ENCODE measurements around the gene TMEM144.
A peak's percentile ranks its signal among the peaks of the same experiment; 100 is the strongest.

Gene TMEM144

DNA sequence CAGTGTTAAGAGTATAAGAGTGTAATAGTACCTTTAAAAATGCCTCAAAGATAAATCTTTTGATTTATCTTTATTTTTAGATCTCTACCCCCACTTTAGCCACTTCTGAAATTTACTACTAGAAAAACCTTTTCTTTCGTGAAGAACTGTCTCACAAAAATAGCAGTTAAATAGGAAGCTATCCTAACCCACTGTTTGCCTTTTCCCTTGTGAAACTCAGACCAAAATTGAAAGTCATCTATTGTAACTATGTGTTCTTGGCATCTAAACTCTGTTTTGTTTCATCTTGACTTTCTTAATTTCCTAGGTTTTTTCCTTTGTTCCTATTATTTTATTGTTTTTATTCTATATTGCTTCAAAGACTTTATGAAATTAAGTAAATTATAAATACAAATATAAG lies 7.8 kb upstream of the TMEM144 start:
- no peak overlapping the region for H3K4me3 ChIP-seq (ENCODE audit: insufficient read depth in 1 of 2, low read depth in 1 of 2, low read length in 2 of 2)
- H3K23ac ChIP-seq (ENCODE audit: low read length in 2 of 2) = no peak overlapping the region
- H4K8ac ChIP-seq (ENCODE audit: low read length) = no peak overlapping the region
- H2BK12ac ChIP-seq (ENCODE audit: low read length in 2 of 2) = no peak overlapping the region
- H3K9ac ChIP-seq (ENCODE audit: low read length) = no peak overlapping the region
- no peak overlapping the region for H3K18ac ChIP-seq (ENCODE audit: low read depth in 1 of 2, low read length in 2 of 2)
- 88% methylated on average over 1 of the region's 1 CpG for WGBS
- no peak overlapping the region for H4K91ac ChIP-seq (ENCODE audit: low read length)
- no peaks in the 10 kb centered on the region for H3K27me3 ChIP-seq (ENCODE audit: control insufficient read depth in 1 of 2, insufficient read depth in 1 of 2, low read length in 2 of 2)
- no peak overlapping the region for H2BK120ac ChIP-seq (ENCODE audit: low read depth, low read length)
- no peaks in the 10 kb centered on the region for H3K36me3 ChIP-seq (ENCODE audit: control insufficient read depth in 1 of 2, insufficient read depth in 2 of 2, low read depth in 1 of 2, low read length in 2 of 2)
- H2AK5ac ChIP-seq (ENCODE audit: low read length, severe bottlenecking) = no peak overlapping the region
- H3K79me1 ChIP-seq (replicated peaks; ENCODE audit: low read length, poor library complexity, severe bottlenecking) = no peaks in the 10 kb centered on the region
- H3K14ac ChIP-seq (ENCODE audit: low read length in 2 of 2) = no peak overlapping the region
- no peak overlapping the region for H3K27ac ChIP-seq (ENCODE audit: low read length, poor library complexity, severe bottlenecking)
- DNase-seq = no peak
- H2BK15ac ChIP-seq (ENCODE audit: low read depth, poor library complexity, severe bottlenecking) = no peak overlapping the region
- no peak overlapping the region for H3K4me2 ChIP-seq (ENCODE audit: low read length, poor library complexity, severe bottlenecking)
- no peak overlapping the region for H2BK5ac ChIP-seq (ENCODE audit: low read depth, low read length, poor library complexity, severe bottlenecking)
- peaks cover 1% of the 10 kb centered on the region for H3K4me1 ChIP-seq (ENCODE audit: control insufficient read depth, insufficient read depth, low read depth, low read length)
- no peak overlapping the region for H2AFZ ChIP-seq (ENCODE audit: low read depth, low read length)
- no peak overlapping the region for H3K4ac ChIP-seq (ENCODE audit: low read depth in 1 of 2, low read length in 2 of 2)
- no peaks in the 10 kb centered on the region for H3K9me3 ChIP-seq (ENCODE audit: control insufficient read depth, low read length)

DNA sequence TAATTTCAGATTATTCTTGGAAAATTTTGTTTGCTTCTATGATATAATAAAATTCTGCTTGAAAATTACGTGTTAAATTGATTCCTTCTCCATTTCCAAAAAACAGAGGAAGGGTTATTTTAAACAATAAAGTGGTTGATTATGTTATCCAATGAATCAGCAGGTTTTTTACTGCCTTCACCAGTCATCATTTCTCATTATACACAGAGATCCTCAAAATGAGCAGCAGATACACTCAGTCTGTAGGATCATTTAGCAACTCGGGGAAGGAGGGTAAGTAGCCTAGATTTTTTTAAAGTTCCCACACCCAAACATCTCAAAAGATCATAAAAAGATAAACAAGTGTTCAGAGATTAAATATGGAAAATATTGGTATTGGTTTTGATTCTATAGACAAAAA lies 6.8 kb upstream of the TMEM144 start:
- Histone ChIP-seq H4K8ac (ENCODE audit: low read length) (no peak overlapping the region), H3K79me1 (replicated peaks; ENCODE audit: low read length, poor library complexity, severe bottlenecking) (no peaks in the 10 kb centered on the region), H3K4me2 (ENCODE audit: low read length, poor library complexity, severe bottlenecking) (no peak overlapping the region), H3K9me3 (ENCODE audit: control insufficient read depth, low read length) (no peaks in the 10 kb centered on the region), H3K27ac (ENCODE audit: low read length, poor library complexity, severe bottlenecking) (no peak overlapping the region), H3K27me3 (ENCODE audit: control insufficient read depth in 1 of 2, insufficient read depth in 1 of 2, low read length in 2 of 2) (no peaks in the 10 kb centered on the region), H2AK5ac (ENCODE audit: low read length, severe bottlenecking) (no peak overlapping the region), H3K23ac (ENCODE audit: low read length in 2 of 2) (no peak overlapping the region), H3K14ac (ENCODE audit: low read length in 2 of 2) (no peak overlapping the region), H4K91ac (ENCODE audit: low read length) (no peak overlapping the region), H3K4me1 (ENCODE audit: control insufficient read depth, insufficient read depth, low read depth, low read length) (peaks cover 1% of the 10 kb centered on the region), H2AFZ (ENCODE audit: low read depth, low read length) (no peak overlapping the region), H2BK15ac (ENCODE audit: low read depth, poor library complexity, severe bottlenecking) (no peak overlapping the region), H3K9ac (ENCODE audit: low read length) (no peak overlapping the region), H3K4me3 (ENCODE audit: insufficient read depth in 1 of 2, low read depth in 1 of 2, low read length in 2 of 2) (no peak overlapping the region), H2BK5ac (ENCODE audit: low read depth, low read length, poor library complexity, severe bottlenecking) (no peak overlapping the region), H2BK12ac (ENCODE audit: low read length in 2 of 2) (no peak overlapping the region), H3K4ac (ENCODE audit: low read depth in 1 of 2, low read length in 2 of 2) (no peak overlapping the region), H3K18ac (ENCODE audit: low read depth in 1 of 2, low read length in 2 of 2) (no peak overlapping the region), H3K36me3 (ENCODE audit: control insufficient read depth in 1 of 2, insufficient read depth in 2 of 2, low read depth in 1 of 2, low read length in 2 of 2) (no peaks in the 10 kb centered on the region), H2BK120ac (ENCODE audit: low read depth, low read length) (no peak overlapping the region)
- DNase-seq = no peak
- no CpG with 5 or more reads among the region's 2 CpGs for WGBS

GRCh38 chr4:158203929-158204328 lies 6.4 kb upstream of the TMEM144 start:
- DNase-seq = no peak
- no peak overlapping the region for H2AFZ ChIP-seq (ENCODE audit: low read depth, low read length)
- H3K4ac ChIP-seq (ENCODE audit: low read depth in 1 of 2, low read length in 2 of 2) = no peak overlapping the region
- H4K8ac ChIP-seq (ENCODE audit: low read length) = no peak overlapping the region
- no peaks in the 10 kb centered on the region for H3K27me3 ChIP-seq (ENCODE audit: control insufficient read depth in 1 of 2, insufficient read depth in 1 of 2, low read length in 2 of 2)
- no peak overlapping the region for H4K91ac ChIP-seq (ENCODE audit: low read length)
- no peak overlapping the region for H2BK12ac ChIP-seq (ENCODE audit: low read length in 2 of 2)
- no peak overlapping the region for H2AK5ac ChIP-seq (ENCODE audit: low read length, severe bottlenecking)
- H3K79me1 ChIP-seq (replicated peaks; ENCODE audit: low read length, poor library complexity, severe bottlenecking) = no peaks in the 10 kb centered on the region
- H3K14ac ChIP-seq (ENCODE audit: low read length in 2 of 2) = no peak overlapping the region
- H3K4me2 ChIP-seq (ENCODE audit: low read length, poor library complexity, severe bottlenecking) = no peak overlapping the region
- no CpG with 5 or more reads among the region's 3 CpGs for WGBS
- no peak overlapping the region for H3K9ac ChIP-seq (ENCODE audit: low read length)
- H3K9me3 ChIP-seq (ENCODE audit: control insufficient read depth, low read length) = no peaks in the 10 kb centered on the region
- H2BK5ac ChIP-seq (ENCODE audit: low read depth, low read length, poor library complexity, severe bottlenecking) = no peak overlapping the region
- H2BK120ac ChIP-seq (ENCODE audit: low read depth, low read length) = no peak overlapping the region
- H3K18ac ChIP-seq (ENCODE audit: low read depth in 1 of 2, low read length in 2 of 2) = no peak overlapping the region
- no peak overlapping the region for H2BK15ac ChIP-seq (ENCODE audit: low read depth, poor library complexity, severe bottlenecking)
- no peak overlapping the region for H3K23ac ChIP-seq (ENCODE audit: low read length in 2 of 2)
- H3K36me3 ChIP-seq (ENCODE audit: control insufficient read depth in 1 of 2, insufficient read depth in 2 of 2, low read depth in 1 of 2, low read length in 2 of 2) = no peaks in the 10 kb centered on the region
- H3K4me3 ChIP-seq (ENCODE audit: insufficient read depth in 1 of 2, low read depth in 1 of 2, low read length in 2 of 2) = no peak overlapping the region
- H3K27ac ChIP-seq (ENCODE audit: low read length, poor library complexity, severe bottlenecking) = no peak overlapping the region
- peaks cover 1% of the 10 kb centered on the region for H3K4me1 ChIP-seq (ENCODE audit: control insufficient read depth, insufficient read depth, low read depth, low read length)

DNA sequence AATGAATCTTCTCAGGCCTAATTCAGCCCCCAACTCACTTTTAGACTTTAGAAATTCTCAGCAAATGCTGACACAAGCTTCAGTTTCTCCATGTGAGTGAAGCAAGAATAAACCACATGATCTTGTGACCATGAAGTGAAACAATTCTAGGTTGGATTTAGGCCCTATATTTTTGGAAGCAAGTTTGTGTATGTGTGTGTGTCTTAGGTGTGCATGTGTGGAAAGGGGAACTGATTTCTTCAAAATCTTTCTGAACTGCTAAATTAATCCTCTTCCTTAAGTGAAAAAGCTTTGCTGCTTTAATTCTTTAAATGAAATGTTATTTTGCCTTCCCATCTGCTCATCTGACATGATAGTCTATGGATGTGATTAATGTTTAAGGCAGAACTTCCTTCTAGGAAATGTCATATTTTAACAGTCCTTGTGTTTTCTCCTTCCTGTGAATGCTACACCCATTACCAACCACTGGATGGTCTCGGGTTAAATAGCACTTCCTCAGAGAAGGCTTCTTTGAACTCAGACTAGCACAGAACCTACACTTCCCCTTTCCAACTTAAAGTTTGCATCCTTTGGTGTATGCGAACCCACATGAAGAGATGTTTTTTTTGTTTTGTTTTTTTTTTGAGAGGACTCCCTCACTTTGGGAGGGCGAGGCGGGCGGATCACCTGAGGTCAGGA lies 1.2 kb upstream of the TMEM144 start:
- no peak overlapping the region for H4K8ac ChIP-seq (ENCODE audit: low read length)
- no peak overlapping the region for H3K27ac ChIP-seq (ENCODE audit: low read length, poor library complexity, severe bottlenecking)
- DNase-seq = peak; percentile 30
- H3K4me2 ChIP-seq (ENCODE audit: low read length, poor library complexity, severe bottlenecking) = no peak overlapping the region
- no peak overlapping the region for H2AK5ac ChIP-seq (ENCODE audit: low read length, severe bottlenecking)
- H3K9me3 ChIP-seq (ENCODE audit: control insufficient read depth, low read length) = no peaks in the 10 kb centered on the region
- H3K4me1 ChIP-seq (ENCODE audit: control insufficient read depth, insufficient read depth, low read depth, low read length) = peaks cover 2% of the 10 kb centered on the region
- H3K79me1 ChIP-seq (replicated peaks; ENCODE audit: low read length, poor library complexity, severe bottlenecking) = no peaks in the 10 kb centered on the region
- no peak overlapping the region for H2BK12ac ChIP-seq (ENCODE audit: low read length in 2 of 2)
- H3K23ac ChIP-seq (ENCODE audit: low read length in 2 of 2) = no peak overlapping the region
- H3K14ac ChIP-seq (ENCODE audit: low read length in 2 of 2) = no peak overlapping the region
- no peak overlapping the region for H2BK120ac ChIP-seq (ENCODE audit: low read depth, low read length)
- no peak overlapping the region for H3K9ac ChIP-seq (ENCODE audit: low read length)
- WGBS = 64% methylated on average over 2 of the region's 5 CpGs
- H3K18ac ChIP-seq (ENCODE audit: low read depth in 1 of 2, low read length in 2 of 2) = no peak overlapping the region
- no peak overlapping the region for H4K91ac ChIP-seq (ENCODE audit: low read length)
- no peak overlapping the region for H3K4ac ChIP-seq (ENCODE audit: low read depth in 1 of 2, low read length in 2 of 2)
- H3K36me3 ChIP-seq (ENCODE audit: control insufficient read depth in 1 of 2, insufficient read depth in 2 of 2, low read depth in 1 of 2, low read length in 2 of 2) = no peaks in the 10 kb centered on the region
- no peaks in the 10 kb centered on the region for H3K27me3 ChIP-seq (ENCODE audit: control insufficient read depth in 1 of 2, insufficient read depth in 1 of 2, low read length in 2 of 2)
- H2BK5ac ChIP-seq (ENCODE audit: low read depth, low read length, poor library complexity, severe bottlenecking) = no peak overlapping the region
- no peak overlapping the region for H2BK15ac ChIP-seq (ENCODE audit: low read depth, poor library complexity, severe bottlenecking)
- no peak overlapping the region for H2AFZ ChIP-seq (ENCODE audit: low read depth, low read length)
- H3K4me3 ChIP-seq (ENCODE audit: insufficient read depth in 1 of 2, low read depth in 1 of 2, low read length in 2 of 2) = no peak overlapping the region
